Cardiac muscle cell (in vitro differentiated cells and primary cell): ENCODE measurements around the gene NMNAT3. TPM values are rescaled to one million over a fixed set of nuclear protein-coding genes. Genes with fewer than 3 reads are reported as not detected.
"Not testable (repeated sequence)": the region's sequence is repeated elsewhere in the genome, so short reads cannot be mapped to it uniquely, and the experiment has no call there.

Experiments used
- DNase-seq, 2 donors: peaks; one replicate each; pipeline versions ENCODE4 v3.0.0 to v3.0.0-alpha.2; 2010 to 2017; ENCODE audit warnings: low read depth in 1 of 2, low spot score in 1 of 2
- H3K27ac ChIP-seq: fragments of 200-600 bp; sonication (generic); 2 replicates; pipeline ENCODE4 v1.5.1; 2016
- H3K27me3 ChIP-seq: fragments of 200-600 bp; sonication (generic); 2 replicates; pipeline ENCODE4 v1.6.0; 2016; ENCODE audit warnings: control low read depth
- H3K36me3 ChIP-seq: fragments of 200-600 bp; sonication (generic); 2 replicates; pipeline ENCODE4 v1.5.1; 2016; ENCODE audit warnings: control low read depth
- H3K4me1 ChIP-seq: fragments of 200-600 bp; sonication (generic); 2 replicates; pipeline ENCODE4 v1.8.1; 2017; ENCODE audit warnings: low read depth, mild to moderate bottlenecking, mixed run types
- H3K4me3 ChIP-seq: fragments of 200-600 bp; sonication (generic); 2 replicates; pipeline ENCODE4 v1.5.1; 2016; ENCODE audit warnings: mild to moderate bottlenecking
- H3K9me3 ChIP-seq: fragments of 200-600 bp; sonication (generic); 2 replicates; pipeline ENCODE4 v1.5.1; 2017; ENCODE audit warnings: low read depth, mild to moderate bottlenecking, control low read depth
- polyA plus RNA-seq: library from polyadenylated mRNA; unstranded; fragments of >200 nt; fragmentation: Nextera tagmentation; extraction: Ambion mirVana; gene quantifications from 2 replicates; pipeline ENCODE4 v1.2.1, GENCODE V29; 2016
- total RNA-seq: library from RNA; depleted of rRNA; stranded (reverse); fragments of >200 nt; gene quantifications from 2 replicates; pipeline ENCODE4 v1.2.3, GENCODE V29; 2016
- TF ChIP-seq, protein P1 (sequence below): IDR thresholded peaks from 2 replicates; pipeline ENCODE4 v1.5.1; 2012; ENCODE audit warnings: low read depth, mild to moderate bottlenecking, low read length

NMNAT3 gene
- total and polyA plus RNA-seq, 2 experiments from 2014 or later: 6.3 to 16.0 TPM

GRCh38 chr3:139585820-139586219, 92.0 kb downstream of the NMNAT3 start:
- peak in 1 of 2 donors; percentile 3 for DNase-seq
- Histone ChIP-seq H3K36me3 (no peaks in the 10 kb centered on the region), H3K27me3 (no peaks in the 10 kb centered on the region), H3K4me3 (no peak overlapping the region), H3K27ac (no peak overlapping the region), H3K9me3 (no peaks in the 10 kb centered on the region), H3K4me1 (no peaks in the 10 kb centered on the region)
- TF ChIP-seq, protein P1, sequence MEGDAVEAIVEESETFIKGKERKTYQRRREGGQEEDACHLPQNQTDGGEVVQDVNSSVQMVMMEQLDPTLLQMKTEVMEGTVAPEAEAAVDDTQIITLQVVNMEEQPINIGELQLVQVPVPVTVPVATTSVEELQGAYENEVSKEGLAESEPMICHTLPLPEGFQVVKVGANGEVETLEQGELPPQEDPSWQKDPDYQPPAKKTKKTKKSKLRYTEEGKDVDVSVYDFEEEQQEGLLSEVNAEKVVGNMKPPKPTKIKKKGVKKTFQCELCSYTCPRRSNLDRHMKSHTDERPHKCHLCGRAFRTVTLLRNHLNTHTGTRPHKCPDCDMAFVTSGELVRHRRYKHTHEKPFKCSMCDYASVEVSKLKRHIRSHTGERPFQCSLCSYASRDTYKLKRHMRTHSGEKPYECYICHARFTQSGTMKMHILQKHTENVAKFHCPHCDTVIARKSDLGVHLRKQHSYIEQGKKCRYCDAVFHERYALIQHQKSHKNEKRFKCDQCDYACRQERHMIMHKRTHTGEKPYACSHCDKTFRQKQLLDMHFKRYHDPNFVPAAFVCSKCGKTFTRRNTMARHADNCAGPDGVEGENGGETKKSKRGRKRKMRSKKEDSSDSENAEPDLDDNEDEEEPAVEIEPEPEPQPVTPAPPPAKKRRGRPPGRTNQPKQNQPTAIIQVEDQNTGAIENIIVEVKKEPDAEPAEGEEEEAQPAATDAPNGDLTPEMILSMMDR: no peak

DNA sequence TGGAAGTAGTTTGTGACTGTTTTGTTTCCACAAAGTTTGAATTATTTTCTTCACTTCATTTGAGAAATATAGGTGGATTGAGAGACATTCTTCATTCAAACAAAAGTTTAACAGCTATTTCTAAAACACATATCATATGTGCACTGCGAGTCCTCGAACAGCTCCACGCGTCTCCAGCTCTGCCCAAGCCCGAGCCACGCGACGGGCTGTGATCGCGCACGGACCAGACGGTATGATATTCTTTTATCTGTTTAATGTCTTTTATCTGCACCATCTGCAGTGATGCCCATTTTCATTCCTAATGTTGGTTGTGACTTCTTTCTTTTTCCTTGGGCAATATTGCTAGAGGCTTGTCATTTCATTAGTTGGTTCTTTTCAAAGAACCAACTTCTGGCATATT, 94.1 kb downstream of the NMNAT3 start:
- not testable (repeated sequence) for H3K9me3 ChIP-seq, H3K4me3 ChIP-seq, H3K27ac ChIP-seq, DNase-seq, H3K27me3 ChIP-seq, H3K4me1 ChIP-seq, H3K36me3 ChIP-seq

- no peaks in the 10 kb centered on the region for H3K4me1 ChIP-seq
- H3K9me3 ChIP-seq: no peaks in the 10 kb centered on the region
- no peaks in the 10 kb centered on the region for H3K36me3 ChIP-seq
- DNase-seq: no peak
- H3K27ac ChIP-seq: no peak overlapping the region
- H3K27me3 ChIP-seq: no peaks in the 10 kb centered on the region
- TF ChIP-seq, protein P1: no peak
- H3K4me3 ChIP-seq: no peak overlapping the region
Measured at GRCh38 chr3:139578783-139579182, 99.0 kb downstream of the NMNAT3 start.

GRCh38 chr3:139577909-139578308, 99.9 kb downstream of the NMNAT3 start:
- Histone ChIP-seq H3K9me3 (no peaks in the 10 kb centered on the region), H3K27ac (no peak overlapping the region), H3K36me3 (no peaks in the 10 kb centered on the region), H3K27me3 (no peaks in the 10 kb centered on the region), H3K4me3 (no peak overlapping the region), H3K4me1 (no peaks in the 10 kb centered on the region)
- TF ChIP-seq, protein P1: no peak
- DNase-seq: no peak

DNA sequence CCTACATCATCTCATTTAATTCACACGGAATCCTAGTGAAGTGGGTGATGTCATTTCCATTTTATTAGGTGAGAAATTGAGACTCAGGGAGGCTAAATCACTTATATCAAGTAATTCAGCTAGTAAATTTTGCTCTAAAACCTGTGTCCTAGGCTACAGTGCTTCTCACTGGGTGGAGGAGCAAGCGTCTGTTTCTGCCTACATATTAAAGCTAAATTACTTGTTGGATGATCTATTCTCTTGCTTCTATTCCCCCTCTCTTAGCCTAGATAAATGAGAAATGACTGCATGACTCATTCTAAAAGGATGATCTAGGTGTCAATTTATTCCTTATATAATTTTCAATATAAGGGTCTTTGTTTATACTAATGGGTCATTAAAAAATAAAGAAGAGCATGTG, 100.4 kb downstream of the NMNAT3 start:
- DNase-seq: no peak
- H3K4me3 ChIP-seq: no peak overlapping the region
- H3K36me3 ChIP-seq: no peaks in the 10 kb centered on the region
- H3K4me1 ChIP-seq: no peaks in the 10 kb centered on the region
- no peaks in the 10 kb centered on the region for H3K27me3 ChIP-seq
- H3K27ac ChIP-seq: no peak overlapping the region
- no peaks in the 10 kb centered on the region for H3K9me3 ChIP-seq
- TF ChIP-seq, protein P1: no peak

- TF ChIP-seq, protein P1: peak; percentile 8
- H3K4me1 ChIP-seq: no peaks in the 10 kb centered on the region
- H3K27ac ChIP-seq: no peak overlapping the region
- DNase-seq: peak in 1 of 2 donors; percentile 52
- no peak overlapping the region for H3K4me3 ChIP-seq
- no peaks in the 10 kb centered on the region for H3K9me3 ChIP-seq
- H3K27me3 ChIP-seq: no peaks in the 10 kb centered on the region
- no peaks in the 10 kb centered on the region for H3K36me3 ChIP-seq
Measured at GRCh38 chr3:139574026-139574947, 103.5 kb downstream of the NMNAT3 start.
